Right cardiac atrium (tissue), 5 donors: ENCODE data around the gene FOXI1. TPM values are rescaled to one million over a fixed set of nuclear protein-coding genes. Genes with fewer than 3 reads are reported as not detected.
"Not testable (repeated sequence)": the region's sequence is repeated elsewhere in the genome, so short reads cannot be mapped to it uniquely, and the experiment has no call there.

Experiments used
- ATAC-seq, 2 donors: fragments of 200-7000 bp; cut with Tn5 transposase; one replicate each; pipeline versions ENCODE4 v1.8.0 to v1.9.1; 2020; ENCODE audit warnings: moderate library complexity in 2 of 2, mild to moderate bottlenecking in 1 of 2
- DNase-seq, 3 donors: peaks; one replicate each; pipeline ENCODE4 v3.0.0-alpha.2; 2020
- H3K27ac ChIP-seq: one replicate; pipeline ENCODE4 v1.5.1; 2013; ENCODE audit warnings: mild to moderate bottlenecking, low read length, control low read depth, moderate library complexity
- H3K27me3 ChIP-seq: one replicate; pipeline ENCODE4 v1.6.1; 2013; ENCODE audit not compliant: control insufficient read depth, insufficient read depth
- H3K4me1 ChIP-seq: one replicate; pipeline ENCODE4 v1.6.1; 2013; ENCODE audit warnings: low read length; ENCODE audit not compliant: control insufficient read depth, insufficient read depth
- H3K4me3 ChIP-seq: one replicate; pipeline ENCODE4 v1.5.1; 2013; ENCODE audit warnings: low read length, control low read depth
- H3K9me3 ChIP-seq: one replicate; pipeline ENCODE4 v1.6.1; 2013; ENCODE audit warnings: low read length; ENCODE audit not compliant: control insufficient read depth
- WGBS: extraction: QIAGEN DNeasy Blood & Tissue Kit; methylation state at CpG from one replicate; pipeline ENCODE4 v1.1.7; 2013; 5-methylcytosine and 5-hydroxymethylcytosine counted together
- intact Hi-C, 4 donors: fragments of 100-400 bp; cut with DNase I; formaldehyde crosslinking; loops; one replicate each; pipeline versions ENCODE4 v1.11.0 to v1.14.0; 2022 to 2023
- polyA plus RNA-seq: library from polyadenylated mRNA; stranded (reverse); fragments of 200-250 nt; gene quantifications from one replicate; pipeline ENCODE4 v1.2.3, GENCODE V29; 2013
- total RNA-seq, 4 donors: library from RNA; stranded (reverse); fragmentation: NEBNext Ultra II Directional; extraction: Animal tissue kit (Norgen Biotek cat#: 25700); gene quantifications; one replicate each; pipeline ENCODE4 v1.2.1, GENCODE V29; 2021
- donor health status: healthy with polysubstance abuse.
- donor health status: DM: no; HTN: yes; CAD: no.
- donor health status: DM: no; HTN: no; CAD: no.
- donor health status: DM: no; HTN: yes; CAD: no; lungs with severe emphysema.
- donor health status: DM: yes; HTN: yes; CAD: no.

Gene FOXI1
- total and polyA plus RNA-seq, 5 donors = not detected

DNA sequence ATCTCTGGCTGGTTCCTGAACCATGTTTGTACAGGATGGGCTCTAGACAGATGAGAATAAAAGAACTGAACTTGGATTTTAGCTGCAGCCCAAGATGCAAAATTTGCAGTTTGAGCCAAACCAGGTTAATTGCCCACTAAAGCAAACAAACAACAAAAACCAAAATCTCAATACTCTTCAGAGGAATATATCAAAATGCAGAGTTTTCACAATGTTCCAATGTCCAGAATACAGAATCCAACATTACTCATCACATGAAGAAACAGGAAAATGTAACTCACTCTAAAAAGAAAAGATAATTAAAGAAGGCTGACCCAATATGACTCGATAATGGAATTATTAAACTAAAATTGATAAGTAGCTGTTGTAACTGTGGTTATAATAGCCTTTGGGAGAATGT, 20.4 kb downstream of the FOXI1 start:
- no peak for ATAC-seq
- Histone ChIP-seq H3K27ac (no peak overlapping the region), H3K9me3 (no peaks in the 10 kb centered on the region), H3K4me1 (no peaks in the 10 kb centered on the region), H3K4me3 (no peak overlapping the region), H3K27me3 (no peaks in the 10 kb centered on the region)
- WGBS = 75% methylated on average over 1 of the region's 1 CpG
- DNase-seq = no peak
- intact Hi-C loops = no loop called here

DNA sequence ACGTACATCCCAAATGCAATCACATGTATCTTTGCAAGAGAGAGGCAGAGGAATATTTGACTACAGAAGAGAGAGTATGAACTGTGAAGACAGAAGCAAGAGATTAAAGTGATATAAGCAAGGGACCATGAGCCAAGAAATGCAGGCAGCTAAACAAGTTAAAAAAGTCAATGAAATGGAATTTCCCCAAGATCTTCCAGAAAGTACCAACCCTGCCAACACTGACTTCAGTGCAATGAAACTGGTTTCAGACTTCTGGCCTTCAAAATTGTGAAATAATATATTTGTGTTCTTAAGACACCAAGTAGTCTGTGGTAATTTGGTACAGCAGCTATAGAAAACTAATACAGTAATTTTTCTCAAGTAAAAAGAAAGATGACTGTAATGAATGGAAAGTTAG, 20.9 kb downstream of the FOXI1 start:
- no peaks in the 10 kb centered on the region for H3K27me3 ChIP-seq
- no peak overlapping the region for H3K27ac ChIP-seq
- no peaks in the 10 kb centered on the region for H3K4me1 ChIP-seq
- H3K9me3 ChIP-seq = no peaks in the 10 kb centered on the region
- intact Hi-C loops = no loop called here
- ATAC-seq (no peak), DNase-seq (no peak)
- H3K4me3 ChIP-seq = no peak overlapping the region
- 78% methylated on average over 1 of the region's 1 CpG for WGBS

DNA sequence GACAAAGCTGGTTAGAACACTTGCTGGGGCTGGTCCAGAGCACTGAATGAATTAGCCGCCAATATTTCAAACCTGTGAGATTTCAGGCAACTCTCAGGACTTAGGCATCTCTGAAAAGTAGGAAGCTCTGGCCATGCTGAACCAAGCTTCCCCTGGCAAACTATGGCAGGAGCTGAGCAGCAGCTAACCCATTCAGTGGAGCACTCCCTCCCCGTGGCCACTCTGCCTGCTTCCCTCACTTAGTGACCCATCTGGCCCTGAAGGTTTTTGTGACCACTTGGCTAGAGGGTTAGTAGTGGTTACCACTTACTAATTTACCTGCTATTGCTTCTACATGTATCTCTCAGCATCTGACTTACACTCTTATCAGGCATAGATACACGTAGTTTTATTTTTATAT, 25.5 kb downstream of the FOXI1 start:
- intact Hi-C loops = no loop called here
- no peak overlapping the region for H3K27ac ChIP-seq
- ATAC-seq (no peak), DNase-seq (no peak)
- no peak overlapping the region for H3K4me3 ChIP-seq
- no peaks in the 10 kb centered on the region for H3K9me3 ChIP-seq
- H3K27me3 ChIP-seq = no peaks in the 10 kb centered on the region
- no peaks in the 10 kb centered on the region for H3K4me1 ChIP-seq
- 87% methylated on average over 3 of the region's 3 CpGs for WGBS

DNA sequence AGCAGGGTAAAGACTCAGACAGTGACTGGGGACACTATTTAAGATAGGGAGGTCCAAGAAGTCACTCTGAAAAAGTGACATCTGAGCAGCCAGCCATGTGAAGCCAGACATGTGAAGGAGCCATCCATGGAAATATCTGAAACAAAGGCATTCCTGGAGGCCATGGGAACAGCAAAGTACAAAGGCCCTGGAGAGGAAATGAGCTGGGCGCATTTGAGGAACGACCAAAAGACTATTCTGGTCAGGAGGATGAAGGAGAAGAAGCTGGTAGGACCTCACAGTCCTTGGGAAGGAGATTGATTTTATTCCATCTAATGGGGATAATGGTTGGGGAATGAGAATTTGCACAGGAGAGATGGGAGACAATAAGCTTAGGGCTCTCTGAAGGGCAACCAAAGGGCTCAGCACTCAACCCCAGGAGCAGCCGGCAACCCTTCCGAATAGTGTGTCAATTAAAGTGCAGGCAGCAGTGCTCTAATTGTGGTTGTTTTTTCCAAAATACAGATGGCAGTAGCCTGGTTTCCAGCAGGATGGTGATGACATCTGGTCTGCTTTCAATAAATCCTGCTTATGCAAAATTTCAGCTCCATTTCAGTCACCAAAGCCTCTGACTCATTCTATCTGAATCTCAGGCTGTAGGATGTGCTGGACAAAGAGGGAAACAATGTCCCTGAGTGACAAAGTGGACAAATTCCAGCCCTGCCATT, 26.7 kb downstream of the FOXI1 start:
- intact Hi-C loops = no loop called here
- Histone ChIP-seq H3K27ac (no peak overlapping the region), H3K4me3 (no peak overlapping the region), H3K9me3 (no peaks in the 10 kb centered on the region), H3K4me1 (no peaks in the 10 kb centered on the region), H3K27me3 (no peaks in the 10 kb centered on the region)
- DNase-seq (no peak), ATAC-seq (no peak)
- 66% methylated on average over 4 of the region's 4 CpGs for WGBS

DNA sequence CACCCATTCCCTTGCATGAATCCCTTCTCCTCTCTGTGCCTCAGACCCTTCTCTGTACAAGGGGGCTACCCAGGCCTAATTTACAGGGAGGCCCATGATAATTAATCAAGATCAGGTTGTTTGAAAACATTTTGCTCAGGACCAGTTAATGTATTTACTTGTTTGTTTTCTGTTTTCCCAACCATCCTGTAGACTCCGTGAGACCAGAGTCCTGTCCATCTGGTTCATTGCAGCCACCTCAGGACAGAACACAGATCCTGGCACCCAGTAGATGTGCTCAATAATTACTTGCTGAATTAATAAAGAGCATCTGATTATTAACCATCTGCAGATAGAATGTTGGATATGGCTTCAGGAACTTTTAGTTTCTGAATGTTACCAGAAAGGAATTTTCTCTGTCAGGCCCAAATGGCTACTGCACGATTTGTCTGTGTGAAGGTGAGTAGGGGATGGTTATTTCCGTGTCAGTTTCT, 27.3 kb downstream of the FOXI1 start:
- no peaks in the 10 kb centered on the region for H3K9me3 ChIP-seq
- WGBS = 87% methylated on average over 3 of the region's 3 CpGs
- no peaks in the 10 kb centered on the region for H3K27me3 ChIP-seq
- no peak for ATAC-seq
- DNase-seq = no peak
- intact Hi-C loops = no loop called here
- H3K4me3 ChIP-seq = no peak overlapping the region
- no peak overlapping the region for H3K27ac ChIP-seq
- no peaks in the 10 kb centered on the region for H3K4me1 ChIP-seq

DNA sequence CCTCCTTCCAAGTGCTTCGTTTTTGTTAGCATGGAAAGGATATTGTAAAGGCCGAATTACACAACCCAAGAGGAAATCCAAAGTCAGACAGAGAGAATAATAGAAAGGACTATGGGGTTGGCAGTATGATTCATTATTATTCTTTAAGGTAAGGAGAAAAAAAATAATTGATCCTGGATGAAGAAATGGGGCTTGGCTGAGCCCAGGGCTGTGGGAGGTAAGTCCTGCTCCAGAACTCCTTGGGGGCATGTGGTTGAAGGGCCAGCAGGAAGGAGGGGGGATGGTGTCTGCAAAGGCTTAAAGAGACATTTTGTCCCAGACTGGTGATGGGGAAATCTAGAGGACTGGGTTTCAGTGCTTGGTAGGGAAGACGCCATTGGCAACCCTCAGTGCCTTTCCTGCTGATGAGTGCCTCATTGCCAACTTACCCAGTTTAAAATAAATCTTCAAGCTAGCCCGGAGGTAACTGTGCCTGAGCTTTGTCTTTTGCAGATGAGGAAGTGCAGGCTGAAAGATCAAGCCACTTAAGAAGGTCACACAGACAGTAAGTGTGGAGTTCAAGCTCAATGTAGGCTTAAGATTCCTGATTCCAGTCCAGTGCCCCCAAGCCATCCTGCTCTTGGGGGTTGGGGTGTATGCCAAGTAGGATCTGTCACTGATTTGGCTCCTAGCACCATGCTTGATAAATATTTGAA, 30.2 kb downstream of the FOXI1 start:
- DNase-seq (no peak), ATAC-seq (no peak)
- no peak overlapping the region for H3K27ac ChIP-seq
- H3K4me3 ChIP-seq = no peak overlapping the region
- intact Hi-C loops = no loop called here
- 60% methylated on average over 4 of the region's 4 CpGs for WGBS
- no peaks in the 10 kb centered on the region for H3K9me3 ChIP-seq
- no peaks in the 10 kb centered on the region for H3K4me1 ChIP-seq
- no peaks in the 10 kb centered on the region for H3K27me3 ChIP-seq

DNA sequence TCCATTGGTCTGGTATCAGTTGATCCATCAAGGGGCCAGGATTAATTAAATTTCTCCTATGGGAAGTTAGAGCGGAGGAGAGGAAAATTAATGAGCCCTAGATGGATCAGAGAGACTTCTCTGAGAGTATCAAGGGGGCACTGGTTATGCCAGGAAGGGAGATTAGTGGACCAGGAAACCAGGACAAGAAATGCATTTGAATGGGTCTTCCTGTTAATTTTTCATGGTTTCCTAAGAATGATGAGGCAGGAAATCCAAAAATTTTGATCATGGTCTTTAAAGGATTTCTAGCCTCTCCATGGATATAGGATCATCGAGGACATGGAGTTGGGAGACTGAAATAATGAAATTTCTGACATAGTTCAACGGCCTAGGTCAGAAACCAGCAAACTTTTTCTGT, 30.8 kb downstream of the FOXI1 start:
- 77% methylated on average over 3 of the region's 3 CpGs for WGBS
- no peaks in the 10 kb centered on the region for H3K9me3 ChIP-seq
- no peak overlapping the region for H3K27ac ChIP-seq
- no peaks in the 10 kb centered on the region for H3K27me3 ChIP-seq
- no peaks in the 10 kb centered on the region for H3K4me1 ChIP-seq
- ATAC-seq (no peak), DNase-seq (no peak)
- no peak overlapping the region for H3K4me3 ChIP-seq
- intact Hi-C loops = no loop called here

DNA sequence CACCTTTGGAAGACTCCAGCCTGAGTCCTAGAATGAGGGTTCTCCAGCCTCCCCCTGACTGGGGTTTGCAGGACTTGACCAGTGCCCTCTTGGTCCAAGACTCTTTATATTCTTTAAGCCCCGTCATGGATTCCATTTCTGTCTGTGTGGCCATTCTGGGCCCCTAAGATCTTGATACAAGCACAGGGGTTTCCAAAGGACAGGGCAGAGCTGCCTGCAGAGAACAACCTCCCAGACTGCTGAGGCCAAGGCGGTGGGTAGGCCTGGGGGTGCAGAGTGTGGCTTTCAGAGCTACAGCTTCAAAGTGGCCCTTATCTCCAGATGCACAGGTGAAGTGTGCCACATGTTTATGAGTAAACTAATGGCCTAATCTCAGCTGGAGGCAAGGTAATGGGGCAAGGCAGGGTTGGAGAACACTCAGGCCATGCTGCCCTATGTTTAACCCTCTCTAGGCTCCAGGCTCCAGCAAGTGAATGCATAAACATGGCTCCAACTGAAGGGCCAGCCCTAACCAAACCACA, 32.1 kb downstream of the FOXI1 start:
- Histone ChIP-seq H3K27ac (no peak overlapping the region), H3K9me3 (no peaks in the 10 kb centered on the region), H3K4me1 (no peaks in the 10 kb centered on the region), H3K4me3 (no peak overlapping the region), H3K27me3 (no peaks in the 10 kb centered on the region)
- intact Hi-C loops = no loop called here
- DNase-seq = no peak
- 96% methylated on average over 2 of the region's 2 CpGs for WGBS
- ATAC-seq = no peak

DNA sequence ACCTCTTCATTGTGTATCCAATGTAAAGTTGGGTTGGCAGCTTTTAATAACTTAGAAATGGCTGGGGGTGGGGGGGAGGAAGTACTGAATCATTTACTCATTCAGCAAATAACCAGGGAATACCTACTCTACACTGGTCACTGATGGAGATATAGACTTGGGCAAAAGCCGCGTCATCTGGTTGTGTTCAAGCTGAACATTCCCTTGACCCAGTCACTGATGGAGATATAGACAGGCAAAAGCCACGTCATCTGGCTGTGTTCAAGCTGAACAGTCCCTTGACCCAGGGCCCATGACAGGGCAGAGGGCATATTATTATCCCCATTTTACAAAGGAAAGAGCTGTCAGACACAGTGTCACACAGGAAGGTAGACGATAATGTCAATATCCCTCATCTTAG, 32.6 kb downstream of the FOXI1 start:
- intact Hi-C loops = no loop called here
- Histone ChIP-seq H3K4me3 (no peak overlapping the region), H3K27me3 (no peaks in the 10 kb centered on the region), H3K4me1 (no peaks in the 10 kb centered on the region), H3K27ac (no peak overlapping the region), H3K9me3 (no peaks in the 10 kb centered on the region)
- ATAC-seq (no peak), DNase-seq (no peak)
- WGBS = 96% methylated on average over 4 of the region's 4 CpGs

DNA sequence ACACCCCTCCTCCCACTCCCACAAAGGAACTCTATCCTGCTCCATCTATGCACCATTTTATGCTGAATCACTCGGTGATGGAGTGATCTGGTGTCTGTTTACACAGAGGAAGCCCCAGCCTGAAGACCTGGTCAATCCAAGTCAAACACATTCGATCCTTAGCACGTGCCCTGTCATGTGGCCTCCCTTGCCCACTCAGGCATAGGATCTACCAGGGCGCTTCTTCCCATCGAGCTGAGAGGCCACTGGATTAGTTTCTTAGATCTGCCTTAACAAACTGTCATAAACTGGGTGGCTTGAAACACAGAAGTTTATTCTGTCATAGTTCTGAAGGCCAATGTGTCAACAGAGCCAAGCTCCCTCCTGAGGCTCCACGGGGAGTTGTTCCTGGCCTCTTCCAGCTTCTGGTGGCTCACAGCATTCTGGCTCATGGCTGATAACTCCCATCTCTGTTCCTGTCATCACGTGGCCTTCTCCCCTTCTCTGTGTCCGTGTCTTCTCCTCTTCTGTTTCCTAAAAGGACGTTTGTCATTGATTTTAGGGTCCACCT, 34.2 kb downstream of the FOXI1 start:
- 70% methylated on average over 9 of the region's 9 CpGs for WGBS
- no peak for DNase-seq
- no peaks in the 10 kb centered on the region for H3K9me3 ChIP-seq
- H3K27me3 ChIP-seq = no peaks in the 10 kb centered on the region
- H3K4me1 ChIP-seq = no peaks in the 10 kb centered on the region
- ATAC-seq = no peak
- intact Hi-C loops = no loop called here
- no peak overlapping the region for H3K4me3 ChIP-seq
- H3K27ac ChIP-seq = no peak overlapping the region

DNA sequence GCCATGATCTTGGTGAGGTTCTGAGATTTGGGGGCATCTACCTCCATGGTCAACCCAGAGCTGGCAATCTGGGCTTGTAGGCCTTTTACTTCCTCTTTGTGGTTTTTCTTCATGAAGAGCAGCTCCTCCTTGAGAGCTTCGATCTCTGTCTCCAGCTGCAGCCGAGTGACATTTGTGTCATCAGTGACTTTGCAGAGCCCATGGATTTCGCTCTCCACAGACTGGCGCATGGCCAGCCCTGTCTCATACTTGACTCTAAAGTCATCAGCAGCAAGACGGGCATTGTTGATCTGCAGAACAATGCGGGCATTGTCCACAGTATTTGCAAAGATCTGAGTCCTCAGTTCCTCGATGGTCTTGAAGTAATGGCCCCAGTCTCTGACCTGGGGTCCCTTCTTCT, 35.5 kb downstream of the FOXI1 start:
- H3K4me3 ChIP-seq, intact Hi-C loops, H3K4me1 ChIP-seq, H3K9me3 ChIP-seq, H3K27me3 ChIP-seq, H3K27ac ChIP-seq, ATAC-seq: not testable (repeated sequence)
- WGBS = 70% methylated on average over 7 of the region's 7 CpGs
- peak in 1 of 3 donors; percentile 60 for DNase-seq
